ENCODE results near the gene PGLYRP3. TPM values are rescaled to one million over a fixed set of nuclear protein-coding genes. Genes with fewer than 3 reads are reported as not detected.

Gene PGLYRP3
- total and polyA plus RNA-seq, 11 donors = not detected

GRCh38 chr1:153250166-153250565 lies 62.6 kb downstream of the PGLYRP3 start:
- TF ChIP-seq POLR2A (IDR thresholded peaks at IDR 0.05) = no peak
- TF ChIP-seq, protein P1, sequence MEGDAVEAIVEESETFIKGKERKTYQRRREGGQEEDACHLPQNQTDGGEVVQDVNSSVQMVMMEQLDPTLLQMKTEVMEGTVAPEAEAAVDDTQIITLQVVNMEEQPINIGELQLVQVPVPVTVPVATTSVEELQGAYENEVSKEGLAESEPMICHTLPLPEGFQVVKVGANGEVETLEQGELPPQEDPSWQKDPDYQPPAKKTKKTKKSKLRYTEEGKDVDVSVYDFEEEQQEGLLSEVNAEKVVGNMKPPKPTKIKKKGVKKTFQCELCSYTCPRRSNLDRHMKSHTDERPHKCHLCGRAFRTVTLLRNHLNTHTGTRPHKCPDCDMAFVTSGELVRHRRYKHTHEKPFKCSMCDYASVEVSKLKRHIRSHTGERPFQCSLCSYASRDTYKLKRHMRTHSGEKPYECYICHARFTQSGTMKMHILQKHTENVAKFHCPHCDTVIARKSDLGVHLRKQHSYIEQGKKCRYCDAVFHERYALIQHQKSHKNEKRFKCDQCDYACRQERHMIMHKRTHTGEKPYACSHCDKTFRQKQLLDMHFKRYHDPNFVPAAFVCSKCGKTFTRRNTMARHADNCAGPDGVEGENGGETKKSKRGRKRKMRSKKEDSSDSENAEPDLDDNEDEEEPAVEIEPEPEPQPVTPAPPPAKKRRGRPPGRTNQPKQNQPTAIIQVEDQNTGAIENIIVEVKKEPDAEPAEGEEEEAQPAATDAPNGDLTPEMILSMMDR (IDR thresholded peaks at IDR 0.05) = no peak
- no peaks in the 10 kb centered on the region for H3K4me1 ChIP-seq
- H3K4me3 ChIP-seq = no peak overlapping the region
- WGBS, 4 donors = 48 to 59% (median 49%) methylated on average over 1 of the region's 1 CpG
- DNase-seq (no peak), ATAC-seq (no peak)
- H3K9me3 ChIP-seq = no peaks in the 10 kb centered on the region
- peaks cover 0 to 36% (median 5%) of the 10 kb centered on the region in 9 donors for H3K27me3 ChIP-seq
- intact Hi-C loops (cut with DNase I) = no loop called here
- no peak overlapping the region for H3K27ac ChIP-seq
- no peaks in the 10 kb centered on the region for H3K36me3 ChIP-seq

DNA sequence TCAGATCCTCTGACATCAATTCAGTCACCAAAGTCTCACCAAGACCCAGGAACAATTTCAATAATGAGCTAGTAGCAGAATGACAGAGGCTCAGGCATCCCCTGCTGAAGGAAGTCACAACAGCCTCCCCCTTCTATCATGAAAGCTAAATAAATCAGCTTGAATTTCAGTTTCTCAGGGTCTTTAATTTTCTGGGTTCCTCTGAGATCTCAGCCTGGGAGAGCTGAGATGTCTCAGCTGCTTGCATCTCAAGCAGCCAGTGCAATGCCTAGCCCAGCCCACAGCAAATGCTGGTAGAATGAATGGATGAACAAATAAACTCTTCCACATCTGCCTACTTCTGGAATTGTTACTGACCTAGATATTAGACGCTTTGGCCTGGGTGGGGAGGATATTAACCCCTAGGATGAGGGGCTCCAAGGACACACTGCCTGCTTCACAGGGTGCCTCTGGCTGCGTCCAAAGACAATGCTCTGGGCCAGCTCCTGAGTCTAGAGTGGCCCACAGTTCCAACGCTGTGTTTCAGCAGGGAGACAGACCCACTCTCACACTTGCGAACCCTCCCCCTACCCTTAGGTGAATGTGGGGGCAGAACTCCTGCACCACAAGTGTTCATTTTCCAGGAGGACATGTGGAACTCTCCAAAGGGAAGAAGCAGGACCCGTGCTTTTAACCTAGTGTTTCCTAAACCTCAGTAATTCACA lies 64.4 kb downstream of the PGLYRP3 start:
- no peak for ATAC-seq
- no peaks in the 10 kb centered on the region for H3K36me3 ChIP-seq

More for the DNA sequence above, 64.4 kb downstream of the PGLYRP3 start:
- TF ChIP-seq, protein P1 (IDR thresholded peaks at IDR 0.05) = no peak
- no peak for TF ChIP-seq POLR2A (IDR thresholded peaks at IDR 0.05)
- Histone ChIP-seq H3K27ac (no peak overlapping the region), H3K27me3 (peaks cover 0 to 36% (median 5%) of the 10 kb centered on the region in 9 donors), H3K4me3 (no peak overlapping the region), H3K4me1 (no peaks in the 10 kb centered on the region), H3K9me3 (no peaks in the 10 kb centered on the region)
- intact Hi-C loops (cut with DNase I) = no loop called here
- WGBS, 4 donors = 58 to 65% (median 62%) methylated on average over 5 of the region's 5 CpGs
- DNase-seq = no peak

Other genes with a start within 250 kb of the PGLYRP3 start
- not detected for gene SPRR2B, start 241.3 kb downstream of the PGLYRP3 start, total RNA-seq
- gene SPRR2B, start 241.3 kb downstream of the PGLYRP3 start, polyA plus RNA-seq = not detected
- gene SPRR2E, start 218.4 kb downstream of the PGLYRP3 start, total RNA-seq = not detected
- under 1 TPM in 1 of 2 donors, not detected in 1; 0.12 TPM for gene SPRR2E, start 218.4 kb downstream of the PGLYRP3 start, polyA plus RNA-seq
- 1 to 10 TPM in 1 of 9 donors, not detected in 8; 5.5 TPM for gene SPRR2F, start 199.4 kb downstream of the PGLYRP3 start, total RNA-seq
- gene SPRR2F, start 199.4 kb downstream of the PGLYRP3 start, polyA plus RNA-seq = not detected
- not detected for gene SPRR2G, start 162.1 kb downstream of the PGLYRP3 start, total RNA-seq
- not detected for gene SPRR2G, start 162.1 kb downstream of the PGLYRP3 start, polyA plus RNA-seq
- gene LELP1, start 109.5 kb downstream of the PGLYRP3 start, total RNA-seq = not detected
- not detected for gene LELP1, start 109.5 kb downstream of the PGLYRP3 start, polyA plus RNA-seq
- 1 to 10 TPM in 1 of 9 donors, not detected in 8; 1.1 TPM for gene PRR9, start 95.4 kb downstream of the PGLYRP3 start, total RNA-seq
- not detected for gene PRR9, start 95.4 kb downstream of the PGLYRP3 start, polyA plus RNA-seq
- gene LORICRIN, start 53.3 kb downstream of the PGLYRP3 start, total RNA-seq = not detected
- gene LORICRIN, start 53.3 kb downstream of the PGLYRP3 start, polyA plus RNA-seq = not detected
- gene PGLYRP4, start 35.9 kb upstream of the PGLYRP3 start, total RNA-seq = not detected
- not detected for gene PGLYRP4, start 35.9 kb upstream of the PGLYRP3 start, polyA plus RNA-seq
- gene S100A9, start 44.9 kb upstream of the PGLYRP3 start, total RNA-seq = 100 to 1,000 TPM in 3 of 9 donors, 10 to 100 TPM in 5, 1 to 10 TPM in 1; 5.7 to 350 (median 76.2) TPM
- gene S100A9, start 44.9 kb upstream of the PGLYRP3 start, polyA plus RNA-seq = 100 to 1,000 TPM in 1 of 2 donors, 10 to 100 TPM in 1; 43.3 to 202 TPM
- gene S100A12, start 62.7 kb upstream of the PGLYRP3 start, total RNA-seq = 1 to 10 TPM in 8 of 9 donors, not detected in 1; 1.2 to 8.9 (median 3.7) TPM
- 1 to 10 TPM; 5.1 to 9.1 TPM for gene S100A12, start 62.7 kb upstream of the PGLYRP3 start, polyA plus RNA-seq
- gene S100A8, start 78.1 kb upstream of the PGLYRP3 start, total RNA-seq = 100 to 1,000 TPM in 2 of 9 donors, 10 to 100 TPM in 6, 1 to 10 TPM in 1; 6.0 to 199 (median 27.2) TPM
- gene S100A8, start 78.1 kb upstream of the PGLYRP3 start, polyA plus RNA-seq = 10 to 100 TPM; 32.3 to 72.9 TPM
- gene S100A7A, start 103.6 kb upstream of the PGLYRP3 start, total RNA-seq = not detected
- not detected for gene S100A7A, start 103.6 kb upstream of the PGLYRP3 start, polyA plus RNA-seq
- not detected for gene S100A7, start 147.7 kb upstream of the PGLYRP3 start, total RNA-seq
- gene S100A7, start 147.7 kb upstream of the PGLYRP3 start, polyA plus RNA-seq = not detected
- 100 to 1,000 TPM; 157 to 415 (median 301) TPM for gene S100A6, start 223.0 kb upstream of the PGLYRP3 start, total RNA-seq
- 1,000 to 10,000 TPM in 1 of 2 donors, 100 to 1,000 TPM in 1; 371 to 1,213 TPM for gene S100A6, start 223.0 kb upstream of the PGLYRP3 start, polyA plus RNA-seq
- not detected for gene S100A5, start 228.0 kb upstream of the PGLYRP3 start, total RNA-seq
- gene S100A5, start 228.0 kb upstream of the PGLYRP3 start, polyA plus RNA-seq = not detected
- 100 to 1,000 TPM in 4 of 9 donors, 10 to 100 TPM in 5; 56.9 to 214 (median 96.1) TPM for gene S100A4, start 232.9 kb upstream of the PGLYRP3 start, total RNA-seq
- 100 to 1,000 TPM; 214 to 398 TPM for gene S100A4, start 232.9 kb upstream of the PGLYRP3 start, polyA plus RNA-seq
- 1 to 10 TPM in 4 of 9 donors, under 1 TPM in 3, not detected in 2; 0.57 to 5.9 (median 1.1) TPM for gene S100A3, start 236.3 kb upstream of the PGLYRP3 start, total RNA-seq
- gene S100A3, start 236.3 kb upstream of the PGLYRP3 start, polyA plus RNA-seq = 1 to 10 TPM; 1.6 to 5.2 TPM